BJ (cell line): ENCODE measurements around the gene KRT81. TPM values are rescaled to one million over a fixed set of nuclear protein-coding genes. Genes with fewer than 3 reads are reported as not detected.

ENCODE experiments used
- CTCF ChIA-PET: fragments of 350-600 bp; formaldehyde crosslinking; extraction: SDS; loops from one replicate; lab custom pipeline; 2021; ENCODE audit warnings: antibody characterized with exemption, inconsistent platforms; lab: Yijun Ruan, JAX
- POLR2A ChIA-PET: fragments of 300-600 bp; sonication (Branson Sonifier 250); formaldehyde crosslinking; extraction: SDS; loops from one replicate; lab custom pipeline; 2021; ENCODE audit warnings: antibody characterized with exemption; lab: Charles Lee
- DNase-seq: peaks from one replicate; pipeline ENCODE4 v3.0.0-alpha.2; 2011; ENCODE audit warnings: low read depth
- H3K27me3 ChIP-seq: 2 replicates; pipeline ENCODE4 v1.6.0; 2011; ENCODE audit warnings: low read length; ENCODE audit not compliant: control insufficient read depth, insufficient read depth
- H3K36me3 ChIP-seq: 2 replicates; pipeline ENCODE4 v1.5.1; 2011; ENCODE audit warnings: low read length; ENCODE audit not compliant: control insufficient read depth, insufficient read depth
- H3K4me3 ChIP-seq: 2 replicates; pipeline ENCODE4 v1.5.1; 2011; ENCODE audit warnings: low read depth, mild to moderate bottlenecking, control low read depth, low read length
- CTCF ChIP-seq: IDR thresholded peaks from 2 replicates; pipeline ENCODE4 v1.5.1; 2011; ENCODE audit warnings: low read depth, mild to moderate bottlenecking, control low read depth, inconsistent platforms, low read length, moderate library complexity; ENCODE audit not compliant: insufficient read depth
- polyA plus RNA-seq: library from polyadenylated mRNA; depleted of rRNA; stranded (reverse); fragments of >200 nt; gene quantifications from 2 replicates; pipeline ENCODE4 v1.2.3, GENCODE V29; 2011

The KRT81 gene
- polyA plus RNA-seq, 1 experiment = 24.7 TPM

DNA sequence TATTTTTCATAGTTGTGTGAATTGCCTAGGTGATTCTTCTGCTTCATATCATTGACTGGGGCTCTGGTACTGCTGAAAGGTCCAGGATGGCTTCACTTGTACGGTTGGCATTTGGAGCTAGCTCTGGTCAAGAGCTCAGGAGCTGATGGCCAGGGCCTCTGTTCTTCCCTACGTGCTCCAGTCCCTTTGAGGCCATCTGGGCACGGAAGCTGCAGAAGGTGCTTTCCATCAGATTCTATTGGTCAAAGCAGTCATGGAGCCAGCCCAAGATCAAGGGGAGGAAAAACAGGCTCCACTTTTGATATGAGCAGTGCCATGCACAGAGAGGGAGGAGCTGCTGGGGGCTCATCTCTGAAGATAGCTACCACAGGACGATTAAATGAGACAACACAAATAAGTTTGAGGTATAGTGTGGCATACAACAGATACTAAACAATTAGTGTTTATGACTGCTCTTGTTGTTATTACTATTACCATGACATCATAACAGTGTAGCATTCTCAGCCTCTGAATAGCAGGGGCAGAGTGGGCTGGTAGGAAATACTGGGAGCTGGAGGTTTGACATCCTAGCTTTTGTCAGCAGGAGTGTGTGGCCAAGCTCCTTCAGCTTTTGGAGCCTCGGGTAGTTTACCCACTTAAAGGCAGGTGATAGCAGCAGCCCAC is 19.4 kb upstream of the KRT81 start:
- DNase-seq = peak; percentile 27
- Histone ChIP-seq H3K27me3 (no peaks in the 10 kb centered on the region; the same call in 1 of the 2 replicates), H3K36me3 (no peaks in the 10 kb centered on the region), H3K4me3 (no peak overlapping the region)
- ChIA-PET CTCF (interaction anchor here (0.6 to 6.0 kb wide), 12 partner anchors 9 to 569 kb away, joined by 3 to 53 read pairs (median 5); partner anchors contain the start of gene KRT80), POLR2A (no interaction called here)
- no peak for TF ChIP-seq CTCF

- POLR2A ChIA-PET = no interaction called here
- H3K36me3 ChIP-seq = no peaks in the 10 kb centered on the region
- no peaks in the 10 kb centered on the region; the same call in 1 of the 2 replicates for H3K27me3 ChIP-seq
- CTCF ChIA-PET = interaction anchor here (0.8 to 5.3 kb wide), 8 partner anchors 9 to 95 kb away, joined by 3 to 32 read pairs (median 4); no protein-coding TSS in a partner anchor
- TF ChIP-seq CTCF = no peak
- peak overlapping the region; percentile 42 for H3K4me3 ChIP-seq
- no peak for DNase-seq
Observed at GRCh38 chr12:52308806-52309425, 17.6 kb upstream of the KRT81 start.

DNA sequence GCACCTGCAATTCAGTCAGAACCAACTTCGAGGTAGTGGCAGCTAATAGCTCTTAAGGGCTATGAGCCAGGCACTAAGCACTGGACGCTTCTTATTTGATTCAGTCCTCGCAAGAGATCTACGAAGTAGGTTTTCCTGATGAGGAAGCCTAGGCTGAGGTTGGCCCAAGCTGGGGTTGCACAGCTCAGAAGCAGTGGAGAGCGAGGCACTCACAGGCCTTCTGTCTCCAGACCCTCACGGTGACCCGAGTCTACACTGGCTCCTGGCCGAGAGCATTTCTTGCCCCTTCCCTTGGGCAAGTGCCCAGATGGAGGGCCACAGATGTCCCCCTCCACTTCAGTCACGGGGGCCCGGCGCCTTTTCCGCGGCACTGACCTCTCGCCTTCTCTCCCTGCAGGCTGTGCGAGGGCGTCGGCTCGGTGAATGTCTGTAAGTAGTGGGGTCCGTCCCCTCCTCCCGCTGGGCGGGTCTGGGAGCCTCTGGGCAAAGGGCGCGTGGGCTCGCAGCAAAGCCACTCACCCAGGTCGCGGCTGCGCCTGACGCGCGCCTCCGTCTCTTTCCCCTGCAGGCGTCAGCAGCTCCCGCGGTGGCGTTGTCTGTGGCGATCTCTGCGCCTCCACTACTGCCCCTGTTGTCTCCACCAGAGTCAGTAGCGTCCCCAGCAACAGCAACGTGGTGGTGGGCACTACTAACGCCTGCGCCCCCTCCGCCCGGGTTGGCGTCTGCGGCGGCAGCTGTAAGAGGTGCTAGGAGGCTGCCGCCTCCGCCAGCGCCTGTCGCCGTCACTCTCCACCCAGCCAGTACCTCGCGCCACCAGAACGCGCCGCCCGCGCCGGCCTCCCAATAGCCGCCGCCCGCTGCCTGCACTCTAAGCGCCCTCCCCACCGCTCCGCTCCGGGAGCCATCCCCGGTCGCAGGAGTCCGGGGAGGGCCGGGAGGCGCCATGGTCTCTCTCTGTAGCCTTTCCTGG is 16.8 kb upstream of the KRT81 start:
- ChIA-PET CTCF (interaction anchor here (0.8 to 5.3 kb wide), 9 partner anchors 10 to 94 kb away, joined by 3 to 32 read pairs (median 5); no protein-coding TSS in a partner anchor), POLR2A (interaction anchor here (0.7 kb wide), 1 partner anchor 19 kb away, joined by 3 read pairs; no protein-coding TSS in a partner anchor)
- TF ChIP-seq CTCF = peak; percentile 21; the same call in 1 of the 2 replicates
- H3K36me3 ChIP-seq = no peaks in the 10 kb centered on the region
- no peaks in the 10 kb centered on the region; the same call in 1 of the 2 replicates for H3K27me3 ChIP-seq
- no peak for DNase-seq
- peak overlapping the region; percentile 42 for H3K4me3 ChIP-seq

GRCh38 chr12:52306731-52307130 is 15.4 kb upstream of the KRT81 start:
- Histone ChIP-seq H3K27me3 (no peaks in the 10 kb centered on the region; the same call in 1 of the 2 replicates), H3K4me3 (no peak overlapping the region), H3K36me3 (no peaks in the 10 kb centered on the region)
- ChIA-PET POLR2A (no interaction called here), CTCF (interaction anchor here (0.6 to 5.3 kb wide), 15 partner anchors 9 to 152 kb away, joined by 3 to 32 read pairs (median 4); no protein-coding TSS in a partner anchor)
- DNase-seq = no peak
- TF ChIP-seq CTCF = no peak
